ENCODE results near the gene CNR2.
"Not testable (repeated sequence)": the region's sequence is repeated elsewhere in the genome, so short reads cannot be mapped to it uniquely, and the experiment has no call there.

The CNR2 gene

DNA sequence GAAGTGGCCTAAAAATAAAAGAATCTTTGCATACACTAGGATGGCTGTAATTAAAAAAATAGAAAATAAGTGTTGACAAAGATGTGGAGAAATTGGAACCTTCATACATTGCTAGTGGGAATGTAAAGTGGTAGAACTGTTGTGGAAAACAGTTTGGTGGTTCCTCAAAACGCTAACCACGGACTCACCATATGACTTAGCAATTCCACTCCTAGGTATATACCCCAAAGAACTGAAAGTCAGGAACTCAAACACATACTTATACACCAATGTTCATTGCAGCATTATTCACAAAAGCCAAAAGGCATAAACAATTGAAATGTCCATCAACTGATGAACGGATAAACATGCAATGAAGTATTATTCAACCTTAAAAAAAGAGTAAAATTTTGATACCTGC lies 77.1 kb downstream of the CNR2 start:
- H3K9ac ChIP-seq (ENCODE audit: low read length), result no peak overlapping the region
- no peak overlapping the region for H3K4me3 ChIP-seq (ENCODE audit: low read length)
- H3K4me1 ChIP-seq (ENCODE audit: control insufficient read depth, insufficient read depth, low read length), result no peaks in the 10 kb centered on the region
- H3K27me3 ChIP-seq (ENCODE audit: control insufficient read depth, insufficient read depth, low read length), result no peaks in the 10 kb centered on the region
- no peak overlapping the region for H3K27ac ChIP-seq (ENCODE audit: low read depth, low read length)
- H3K36me3 ChIP-seq (ENCODE audit: control insufficient read depth, insufficient read depth, low read length), result no peaks in the 10 kb centered on the region

DNA sequence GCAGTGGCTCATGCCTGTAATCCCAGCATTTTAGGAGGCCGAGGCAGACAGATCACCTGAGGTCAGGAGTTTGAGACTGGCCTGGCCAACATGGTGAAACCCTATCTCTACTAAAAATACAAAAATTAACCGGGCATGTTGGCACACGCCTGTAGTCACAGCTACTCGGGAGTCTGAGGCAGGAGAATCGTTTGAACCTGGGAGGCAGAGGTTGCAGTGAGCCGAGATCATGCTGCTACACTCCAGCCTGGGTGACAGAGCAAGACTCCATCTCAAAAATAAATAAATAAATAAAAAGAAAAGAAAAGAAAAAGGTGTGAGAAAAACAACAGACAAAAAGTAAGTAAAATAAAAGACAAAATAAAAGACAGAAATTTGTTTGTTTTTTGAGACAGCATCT lies 79.0 kb downstream of the CNR2 start:
- H3K27ac ChIP-seq (ENCODE audit: low read depth, low read length); H3K36me3 ChIP-seq (ENCODE audit: control insufficient read depth, insufficient read depth, low read length); H3K9ac ChIP-seq (ENCODE audit: low read length); H3K4me1 ChIP-seq (ENCODE audit: control insufficient read depth, insufficient read depth, low read length); H3K4me3 ChIP-seq (ENCODE audit: low read length); H3K27me3 ChIP-seq (ENCODE audit: control insufficient read depth, insufficient read depth, low read length): not testable (repeated sequence)

DNA sequence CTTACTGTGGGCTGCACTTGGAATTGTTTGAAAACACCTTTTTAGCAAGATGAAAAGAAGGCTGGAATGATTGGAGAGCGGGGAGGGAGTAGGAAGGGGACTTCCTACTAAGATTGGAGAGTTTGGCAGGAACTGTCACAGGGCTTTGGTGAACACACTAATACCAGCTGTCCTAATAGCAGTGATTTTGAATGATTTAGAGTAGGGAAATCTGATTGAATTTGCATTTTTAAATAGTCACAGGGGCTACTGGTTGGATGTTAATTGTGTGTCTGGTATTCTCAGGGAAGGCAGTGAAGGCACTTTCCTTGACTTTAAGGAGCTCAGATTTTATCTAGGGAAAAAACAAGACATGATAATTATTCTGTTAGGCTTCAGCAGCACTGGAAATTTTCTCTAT lies 85.4 kb downstream of the CNR2 start:
- Histone ChIP-seq H3K4me3 (ENCODE audit: low read length) (no peak overlapping the region), H3K9ac (ENCODE audit: low read length) (no peak overlapping the region), H3K36me3 (ENCODE audit: control insufficient read depth, insufficient read depth, low read length) (no peaks in the 10 kb centered on the region), H3K4me1 (ENCODE audit: control insufficient read depth, insufficient read depth, low read length) (peaks cover 10% of the 10 kb centered on the region), H3K27ac (ENCODE audit: low read depth, low read length) (no peak overlapping the region), H3K27me3 (ENCODE audit: control insufficient read depth, insufficient read depth, low read length) (no peaks in the 10 kb centered on the region)

DNA sequence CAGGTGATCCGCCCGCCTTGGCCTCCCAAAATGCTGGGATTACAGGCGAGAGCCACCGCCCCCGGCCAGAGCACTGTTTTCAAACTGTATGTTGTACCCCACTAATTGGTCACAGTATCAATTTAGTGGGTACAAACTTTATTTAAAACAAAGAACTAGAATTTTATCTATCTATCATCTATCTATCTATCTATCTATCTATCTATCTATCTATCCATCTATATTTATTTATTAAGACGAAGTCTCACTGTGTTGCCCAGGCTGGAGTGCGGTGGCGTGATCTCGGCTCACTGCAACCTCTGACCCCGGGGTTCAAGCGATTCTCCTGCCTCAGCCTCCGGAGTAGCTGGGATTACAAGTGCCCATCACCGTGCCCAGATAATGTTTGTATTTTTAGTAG lies 86.6 kb downstream of the CNR2 start:
- not testable (repeated sequence) for H3K27me3 ChIP-seq (ENCODE audit: control insufficient read depth, insufficient read depth, low read length); H3K27ac ChIP-seq (ENCODE audit: low read depth, low read length); H3K9ac ChIP-seq (ENCODE audit: low read length); H3K4me3 ChIP-seq (ENCODE audit: low read length); H3K36me3 ChIP-seq (ENCODE audit: control insufficient read depth, insufficient read depth, low read length); H3K4me1 ChIP-seq (ENCODE audit: control insufficient read depth, insufficient read depth, low read length)

DNA sequence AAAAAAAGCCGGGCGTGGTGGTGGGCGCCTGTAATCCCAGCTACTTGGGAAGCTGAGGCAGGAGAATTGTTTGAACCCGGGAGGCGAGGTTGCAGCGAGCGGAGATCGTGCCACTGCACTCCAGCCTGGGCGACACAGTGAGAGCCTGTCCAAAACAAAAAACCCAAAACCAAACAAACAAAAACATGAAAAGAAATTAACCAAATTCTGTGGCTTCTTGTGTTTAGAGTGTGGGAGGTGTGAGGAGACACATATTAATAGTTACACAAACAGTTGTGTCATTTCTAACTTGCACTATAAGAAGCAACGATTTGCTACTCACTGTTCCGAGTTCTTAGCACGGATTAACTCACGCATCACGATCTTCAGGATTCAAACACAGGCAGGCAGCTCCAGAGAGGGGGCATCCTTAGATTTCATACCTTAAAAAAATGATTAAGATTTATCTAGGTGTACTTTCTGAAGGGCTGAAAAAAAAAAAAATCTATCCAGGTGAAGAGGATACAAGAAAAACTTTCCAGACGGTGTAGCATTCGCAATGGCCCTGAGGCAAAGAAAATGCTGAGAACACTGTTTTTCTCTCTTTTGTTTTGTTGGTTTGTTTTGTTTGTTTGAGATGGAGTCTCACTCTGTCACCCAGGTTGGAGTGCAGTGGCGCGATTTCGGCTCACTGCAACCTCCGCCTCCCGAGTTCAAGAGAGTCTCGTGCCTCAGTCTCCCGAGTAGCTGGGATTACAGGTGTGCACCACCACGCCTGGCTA lies 87.2 kb downstream of the CNR2 start:
- no peaks in the 10 kb centered on the region for H3K36me3 ChIP-seq (ENCODE audit: control insufficient read depth, insufficient read depth, low read length)
- no peak overlapping the region for H3K9ac ChIP-seq (ENCODE audit: low read length)
- peak overlapping the region; percentile 100 for H3K4me3 ChIP-seq (ENCODE audit: low read length)
- peak overlapping the region; percentile 96 for H3K27ac ChIP-seq (ENCODE audit: low read depth, low read length)
- H3K4me1 ChIP-seq (ENCODE audit: control insufficient read depth, insufficient read depth, low read length), result peaks cover 10% of the 10 kb centered on the region
- no peaks in the 10 kb centered on the region for H3K27me3 ChIP-seq (ENCODE audit: control insufficient read depth, insufficient read depth, low read length)

DNA sequence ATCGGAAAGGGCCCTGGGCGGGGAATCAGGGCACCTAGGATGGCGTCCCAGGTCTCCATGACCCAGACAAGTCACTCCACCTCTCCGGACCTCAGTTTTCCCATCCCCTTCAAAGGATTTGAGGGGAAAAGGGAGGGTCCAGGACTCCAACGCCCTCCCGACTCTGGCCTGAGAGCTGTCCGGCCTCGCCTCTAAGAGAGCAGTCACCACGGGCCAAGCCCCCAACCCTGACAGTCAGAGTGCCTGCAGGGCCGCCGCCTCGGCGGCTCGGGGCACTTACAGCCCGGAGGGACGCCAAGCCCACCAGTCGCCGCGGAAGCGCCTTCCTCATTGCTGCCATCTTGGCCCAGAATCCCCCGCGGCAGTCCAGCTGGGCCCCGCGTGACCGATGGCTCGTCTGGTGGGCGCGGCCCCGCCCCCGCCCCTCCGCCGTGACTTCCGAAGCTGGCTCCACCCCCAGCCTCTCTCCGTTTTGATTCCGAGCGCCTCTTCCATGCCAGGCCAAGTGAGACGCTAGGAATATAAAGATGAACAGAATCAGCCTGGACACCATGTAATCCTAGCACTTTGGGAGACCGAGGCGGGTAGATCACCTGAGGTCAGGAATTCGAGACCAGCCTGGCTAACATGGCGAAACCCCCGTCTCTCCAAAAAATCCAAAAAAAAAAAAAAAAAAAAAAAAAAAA lies 87.9 kb downstream of the CNR2 start, which contains the start of gene HMGCL:
TSS of gene HMGCL (minus strand) at position 354 of the 686 bp plus-strand sequence. CDS start at position 340, 14 bp downstream.
- Histone ChIP-seq H3K4me3 (ENCODE audit: low read length) (peak within 1 kb of the TSS; percentile 100), H3K27me3 (ENCODE audit: control insufficient read depth, insufficient read depth, low read length) (no peaks in the 10 kb centered on the region), H3K27ac (ENCODE audit: low read depth, low read length) (peak within 1 kb of the TSS; percentile 96)

DNA sequence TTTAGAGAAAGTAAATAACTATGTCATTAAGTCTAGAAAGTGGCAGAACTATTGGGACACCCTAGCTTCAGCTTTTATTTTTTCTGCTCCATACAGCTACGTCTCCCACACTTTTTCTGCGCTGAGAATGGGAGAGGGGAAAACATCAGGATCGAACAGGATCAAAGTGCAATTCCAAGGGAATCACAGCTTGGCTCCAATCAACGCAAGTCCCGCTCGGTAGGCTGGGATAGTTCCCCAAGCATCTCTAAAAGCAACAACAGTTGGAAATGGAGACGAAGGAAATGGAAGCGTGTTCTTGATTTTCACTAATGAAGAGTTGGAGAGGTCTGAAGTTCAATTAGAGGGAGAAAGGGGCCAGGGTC lies 88.5 kb downstream of the CNR2 start:
- Histone ChIP-seq H3K9ac (ENCODE audit: low read length) (peak overlapping the region; percentile 100), H3K4me1 (ENCODE audit: control insufficient read depth, insufficient read depth, low read length) (peaks cover 10% of the 10 kb centered on the region), H3K27me3 (ENCODE audit: control insufficient read depth, insufficient read depth, low read length) (no peaks in the 10 kb centered on the region), H3K4me3 (ENCODE audit: low read length) (peak overlapping the region; percentile 100), H3K27ac (ENCODE audit: low read depth, low read length) (peak overlapping the region; percentile 96), H3K36me3 (ENCODE audit: control insufficient read depth, insufficient read depth, low read length) (peaks cover 2% of the 10 kb centered on the region)

More for the DNA sequence above, 87.9 kb downstream of the CNR2 start, which contains the start of gene HMGCL:
- Histone ChIP-seq H3K4me1 (ENCODE audit: control insufficient read depth, insufficient read depth, low read length) (peaks cover 10% of the 10 kb centered on the region), H3K36me3 (ENCODE audit: control insufficient read depth, insufficient read depth, low read length) (peaks cover under 1% of the 10 kb centered on the region), H3K9ac (ENCODE audit: low read length) (peak within 1 kb of the TSS; percentile 100)

DNA sequence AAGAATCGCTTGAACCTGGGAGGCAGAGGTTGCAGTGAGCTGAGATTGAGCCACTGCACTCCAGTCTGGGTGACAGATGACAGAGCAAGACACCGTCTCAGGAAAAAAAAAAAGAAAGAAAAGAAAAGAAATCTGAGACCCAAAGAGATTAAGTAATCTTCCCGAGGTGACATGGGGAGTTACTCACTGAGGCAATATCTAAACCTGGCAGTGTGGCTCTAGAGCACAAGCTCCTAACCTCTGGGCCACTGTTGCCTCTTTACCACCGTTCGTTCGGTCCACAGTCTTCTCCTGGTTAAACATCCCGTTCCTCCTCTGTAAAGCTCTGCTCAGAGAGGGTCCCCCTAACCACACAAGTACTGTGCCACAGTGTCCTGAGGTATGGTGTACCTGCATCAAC lies 89.4 kb downstream of the CNR2 start:
- Histone ChIP-seq H3K4me3 (ENCODE audit: low read length) (no peak overlapping the region), H3K27ac (ENCODE audit: low read depth, low read length) (no peak overlapping the region), H3K36me3 (ENCODE audit: control insufficient read depth, insufficient read depth, low read length) (peaks cover 4% of the 10 kb centered on the region), H3K9ac (ENCODE audit: low read length) (no peak overlapping the region), H3K4me1 (ENCODE audit: control insufficient read depth, insufficient read depth, low read length) (peaks cover 10% of the 10 kb centered on the region), H3K27me3 (ENCODE audit: control insufficient read depth, insufficient read depth, low read length) (no peaks in the 10 kb centered on the region)
